ENCODE measurements around the gene NCK2. TPM values are rescaled to one million over a fixed set of nuclear protein-coding genes. Genes with fewer than 3 reads are reported as not detected.

The NCK2 gene
- total and polyA plus RNA-seq, 2 donors, result 14.5 to 31.4 TPM

DNA sequence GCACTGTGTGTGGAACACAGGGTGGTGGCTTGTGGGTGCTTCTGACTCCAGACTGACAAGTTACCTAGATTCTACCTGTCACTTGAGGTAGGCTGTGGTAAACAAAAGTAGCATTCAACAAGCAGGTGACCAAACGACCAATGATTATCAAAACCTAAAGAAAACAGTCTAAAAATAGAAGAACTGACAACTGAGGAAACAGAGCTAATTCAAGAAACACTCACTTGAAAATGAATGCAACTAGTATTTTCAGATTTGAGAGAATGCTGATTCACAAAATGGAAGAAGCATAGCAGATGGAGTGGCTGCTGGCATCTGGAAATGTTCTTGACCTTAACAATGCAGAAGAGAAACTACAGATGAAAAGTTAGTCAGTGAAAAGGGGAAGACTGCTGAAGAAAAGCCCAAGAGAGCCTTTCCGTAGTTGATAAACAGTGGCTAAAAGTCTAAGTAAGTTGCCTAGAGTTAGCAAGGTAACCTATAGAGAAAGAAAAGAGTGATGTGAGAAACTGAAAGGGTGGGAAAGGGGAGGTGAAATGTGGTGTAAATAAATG, 170.4 kb downstream of the NCK2 start:
- DNase-seq (ENCODE audit: low read depth in 6 of 9, low spot score in 9 of 9), result no peak
- Histone ChIP-seq H3K36me3 (ENCODE audit: control insufficient read depth in 2 of 2, insufficient read depth in 2 of 2, low read length in 1 of 2) (no peaks in the 10 kb centered on the region), H3K9me3 (ENCODE audit: control insufficient read depth in 2 of 2, insufficient read depth in 1 of 2, low read length in 1 of 2) (peaks cover 0 to 13% of the 10 kb centered on the region in 2 donors), H3K27ac (ENCODE audit: low read depth in 1 of 2, low read length in 1 of 2) (no peak overlapping the region), H3K4me1 (ENCODE audit: control insufficient read depth in 2 of 2, insufficient read depth in 2 of 2, low read length in 2 of 2) (peaks cover 3 to 15% of the 10 kb centered on the region in 2 donors), H3K4me3 (ENCODE audit: low read length in 2 of 2) (no peak overlapping the region), H3K27me3 (ENCODE audit: control insufficient read depth in 2 of 2, insufficient read depth in 1 of 2, low read length in 1 of 2) (no peaks in the 10 kb centered on the region)
- WGBS, result 97% methylated on average over 2 of the region's 2 CpGs

DNA sequence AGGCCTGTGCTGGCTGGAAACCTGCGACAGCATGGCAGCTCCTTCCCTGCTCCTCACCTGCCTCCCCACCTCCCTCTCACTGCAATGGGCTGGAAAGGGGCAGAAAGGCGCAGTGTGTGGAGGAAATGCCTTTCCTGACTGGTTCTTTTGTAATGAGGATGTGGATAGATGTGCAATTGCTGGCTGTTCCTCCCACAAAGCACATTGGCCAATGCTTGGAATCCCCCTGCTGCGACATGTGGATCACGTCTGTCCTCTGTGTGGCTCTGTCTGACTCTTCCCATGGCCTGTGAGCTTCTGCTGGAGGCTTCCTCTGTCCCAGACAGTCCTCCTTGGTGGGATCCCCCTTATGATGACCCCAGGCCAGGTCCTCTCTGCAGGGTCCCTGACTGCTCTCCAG, 172.5 kb downstream of the NCK2 start:
- Histone ChIP-seq H3K4me1 (ENCODE audit: control insufficient read depth in 2 of 2, insufficient read depth in 2 of 2, low read length in 2 of 2) (peaks cover 3 to 15% of the 10 kb centered on the region in 2 donors), H3K36me3 (ENCODE audit: control insufficient read depth in 2 of 2, insufficient read depth in 2 of 2, low read length in 1 of 2) (no peaks in the 10 kb centered on the region), H3K27me3 (ENCODE audit: control insufficient read depth in 2 of 2, insufficient read depth in 1 of 2, low read length in 1 of 2) (no peaks in the 10 kb centered on the region), H3K4me3 (ENCODE audit: low read length in 2 of 2) (no peak overlapping the region), H3K27ac (ENCODE audit: low read depth in 1 of 2, low read length in 1 of 2) (no peak overlapping the region), H3K9me3 (ENCODE audit: control insufficient read depth in 2 of 2, insufficient read depth in 1 of 2, low read length in 1 of 2) (peaks cover 0 to 13% of the 10 kb centered on the region in 2 donors)
- 97% methylated on average over 4 of the region's 4 CpGs for WGBS
- no peak for DNase-seq (ENCODE audit: low read depth in 6 of 9, low spot score in 9 of 9)

DNA sequence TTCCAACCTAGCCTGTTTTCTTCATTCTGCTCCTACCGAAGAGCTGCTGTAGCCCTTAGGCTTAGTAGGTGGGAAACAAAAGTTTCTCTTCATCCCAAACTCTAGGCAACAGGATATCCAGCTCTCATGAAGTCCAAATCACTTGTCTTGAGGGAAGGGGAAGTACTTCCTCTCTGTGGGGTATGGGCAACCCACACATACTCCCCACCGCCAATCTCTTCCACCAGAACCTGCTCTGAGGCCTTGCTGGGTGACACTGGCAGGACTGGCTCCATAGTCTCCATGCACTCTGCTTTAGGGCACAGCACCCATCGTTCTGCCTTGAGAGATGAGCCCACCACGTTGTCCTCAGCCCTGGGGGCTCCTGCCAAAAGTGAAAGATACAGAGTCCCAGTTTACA, 173.0 kb downstream of the NCK2 start:
- Histone ChIP-seq H3K9me3 (ENCODE audit: control insufficient read depth in 2 of 2, insufficient read depth in 1 of 2, low read length in 1 of 2) (peaks cover 0 to 13% of the 10 kb centered on the region in 2 donors), H3K4me3 (ENCODE audit: low read length in 2 of 2) (no peak overlapping the region), H3K36me3 (ENCODE audit: control insufficient read depth in 2 of 2, insufficient read depth in 2 of 2, low read length in 1 of 2) (no peaks in the 10 kb centered on the region), H3K27ac (ENCODE audit: low read depth in 1 of 2, low read length in 1 of 2) (no peak overlapping the region), H3K27me3 (ENCODE audit: control insufficient read depth in 2 of 2, insufficient read depth in 1 of 2, low read length in 1 of 2) (no peaks in the 10 kb centered on the region), H3K4me1 (ENCODE audit: control insufficient read depth in 2 of 2, insufficient read depth in 2 of 2, low read length in 2 of 2) (peaks cover 3 to 15% of the 10 kb centered on the region in 2 donors)
- no peak for DNase-seq (ENCODE audit: low read depth in 6 of 9, low spot score in 9 of 9)
- 93% methylated on average over 4 of the region's 4 CpGs for WGBS

GRCh38 chr2:105919191-105919811, 174.6 kb downstream of the NCK2 start:
- WGBS, result 96% methylated on average over 3 of the region's 3 CpGs
- peaks cover 3 to 15% of the 10 kb centered on the region in 2 donors for H3K4me1 ChIP-seq (ENCODE audit: control insufficient read depth in 2 of 2, insufficient read depth in 2 of 2, low read length in 2 of 2)
- DNase-seq (ENCODE audit: low read depth in 6 of 9, low spot score in 9 of 9), result no peak
- no peaks in the 10 kb centered on the region for H3K27me3 ChIP-seq (ENCODE audit: control insufficient read depth in 2 of 2, insufficient read depth in 1 of 2, low read length in 1 of 2)
- H3K36me3 ChIP-seq (ENCODE audit: control insufficient read depth in 2 of 2, insufficient read depth in 2 of 2, low read length in 1 of 2), result no peaks in the 10 kb centered on the region
- no peak overlapping the region for H3K27ac ChIP-seq (ENCODE audit: low read depth in 1 of 2, low read length in 1 of 2)
- H3K4me3 ChIP-seq (ENCODE audit: low read length in 2 of 2), result no peak overlapping the region
- H3K9me3 ChIP-seq (ENCODE audit: control insufficient read depth in 2 of 2, insufficient read depth in 1 of 2, low read length in 1 of 2), result peaks cover 0 to 4% of the 10 kb centered on the region in 2 donors

DNA sequence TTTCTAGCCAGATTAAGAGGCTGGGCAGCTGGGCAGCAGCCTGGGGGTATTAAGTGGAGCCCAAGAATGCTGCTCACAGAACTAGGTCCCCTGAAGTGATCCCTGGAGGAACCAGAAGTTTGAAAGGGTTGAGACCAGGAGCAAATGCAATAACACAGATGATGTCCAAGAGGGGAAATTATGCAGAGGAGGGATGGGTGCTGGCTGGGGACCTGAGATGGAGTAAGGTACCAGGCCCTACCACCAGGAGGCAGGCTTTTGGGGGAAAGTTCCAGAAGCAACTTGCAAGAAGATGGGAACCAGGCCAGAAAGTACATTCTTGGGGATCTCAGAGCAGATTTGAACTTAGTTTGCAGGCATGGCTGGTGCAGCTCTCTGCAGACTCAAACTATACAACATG, 175.1 kb downstream of the NCK2 start:
- Histone ChIP-seq H3K4me3 (ENCODE audit: low read length in 2 of 2) (no peak overlapping the region), H3K27ac (ENCODE audit: low read depth in 1 of 2, low read length in 1 of 2) (no peak overlapping the region)
- peak in 5 of 9 donors; percentile 40 to 66 (median 43) for DNase-seq (ENCODE audit: low read depth in 6 of 9, low spot score in 9 of 9)

DNA sequence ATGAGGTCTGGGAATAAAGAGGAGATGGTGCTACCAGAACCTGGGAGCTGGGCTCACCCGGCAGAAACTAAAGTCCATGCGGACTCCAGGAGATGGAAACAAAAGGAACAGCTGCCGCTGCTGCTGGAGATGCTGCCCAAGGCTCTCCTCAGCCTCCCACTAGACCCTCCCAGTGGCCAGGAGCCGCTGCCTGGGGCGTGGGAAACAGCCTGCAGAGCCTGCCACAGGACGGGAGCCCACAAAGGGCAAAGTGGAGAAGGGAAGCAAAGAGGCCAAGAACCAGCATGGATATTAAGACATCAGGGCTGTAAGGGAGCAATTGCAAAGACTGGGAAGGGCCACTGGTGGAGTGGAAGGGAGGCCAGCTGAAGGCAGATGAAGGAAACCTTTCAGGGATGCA, 179.6 kb downstream of the NCK2 start:
- WGBS, result 97% methylated on average over 6 of the region's 6 CpGs
- H3K9me3 ChIP-seq (ENCODE audit: control insufficient read depth in 2 of 2, insufficient read depth in 1 of 2, low read length in 1 of 2), result peaks cover 0 to 2% of the 10 kb centered on the region in 2 donors
- no peak overlapping the region for H3K27ac ChIP-seq (ENCODE audit: low read depth in 1 of 2, low read length in 1 of 2)
- peaks cover 4 to 32% of the 10 kb centered on the region in 2 donors for H3K4me1 ChIP-seq (ENCODE audit: control insufficient read depth in 2 of 2, insufficient read depth in 2 of 2, low read length in 2 of 2)
- H3K27me3 ChIP-seq (ENCODE audit: control insufficient read depth in 2 of 2, insufficient read depth in 1 of 2, low read length in 1 of 2), result no peaks in the 10 kb centered on the region
- no peak overlapping the region for H3K4me3 ChIP-seq (ENCODE audit: low read length in 2 of 2)
- H3K36me3 ChIP-seq (ENCODE audit: control insufficient read depth in 2 of 2, insufficient read depth in 2 of 2, low read length in 1 of 2), result no peaks in the 10 kb centered on the region
- DNase-seq (ENCODE audit: low read depth in 6 of 9, low spot score in 9 of 9), result no peak

More for the DNA sequence above, 175.1 kb downstream of the NCK2 start:
- peaks cover 3 to 15% of the 10 kb centered on the region in 2 donors for H3K4me1 ChIP-seq (ENCODE audit: control insufficient read depth in 2 of 2, insufficient read depth in 2 of 2, low read length in 2 of 2)
- H3K27me3 ChIP-seq (ENCODE audit: control insufficient read depth in 2 of 2, insufficient read depth in 1 of 2, low read length in 1 of 2), result no peaks in the 10 kb centered on the region
- peaks cover 0 to under 1% of the 10 kb centered on the region in 2 donors for H3K9me3 ChIP-seq (ENCODE audit: control insufficient read depth in 2 of 2, insufficient read depth in 1 of 2, low read length in 1 of 2)
- H3K36me3 ChIP-seq (ENCODE audit: control insufficient read depth in 2 of 2, insufficient read depth in 2 of 2, low read length in 1 of 2), result no peaks in the 10 kb centered on the region

DNA sequence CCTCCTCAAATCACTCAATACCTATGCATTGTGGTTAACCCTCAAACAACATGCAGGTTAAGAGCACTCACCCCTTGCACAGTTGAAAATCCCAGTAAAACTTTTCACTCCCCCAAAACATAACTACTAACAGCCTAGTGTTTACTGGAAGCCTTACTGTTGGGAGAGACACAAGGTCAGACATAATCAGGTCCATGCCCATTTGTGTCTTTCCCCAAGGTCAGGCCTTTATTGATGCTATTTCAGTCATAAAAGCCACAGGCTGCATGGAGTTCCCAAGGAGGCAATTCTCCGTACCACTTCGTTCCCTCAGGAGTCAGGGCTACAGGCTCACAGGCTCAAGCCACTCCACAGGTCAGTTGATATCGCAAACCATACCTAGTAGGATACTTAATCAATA, 180.2 kb downstream of the NCK2 start:
- H3K27ac ChIP-seq (ENCODE audit: low read depth in 1 of 2, low read length in 1 of 2), result no peak overlapping the region
- H3K4me3 ChIP-seq (ENCODE audit: low read length in 2 of 2), result no peak overlapping the region
- DNase-seq (ENCODE audit: low read depth in 6 of 9, low spot score in 9 of 9), result no peak
- H3K4me1 ChIP-seq (ENCODE audit: control insufficient read depth in 2 of 2, insufficient read depth in 2 of 2, low read length in 2 of 2), result peaks cover 9 to 30% of the 10 kb centered on the region in 2 donors
- H3K9me3 ChIP-seq (ENCODE audit: control insufficient read depth in 2 of 2, insufficient read depth in 1 of 2, low read length in 1 of 2), result peaks cover 0 to 6% of the 10 kb centered on the region in 2 donors
- no peaks in the 10 kb centered on the region for H3K27me3 ChIP-seq (ENCODE audit: control insufficient read depth in 2 of 2, insufficient read depth in 1 of 2, low read length in 1 of 2)
- H3K36me3 ChIP-seq (ENCODE audit: control insufficient read depth in 2 of 2, insufficient read depth in 2 of 2, low read length in 1 of 2), result no peaks in the 10 kb centered on the region
- 100% methylated on average over 3 of the region's 3 CpGs for WGBS

GRCh38 chr2:105925390-105925789, 180.7 kb downstream of the NCK2 start:
- no peak overlapping the region for H3K4me3 ChIP-seq (ENCODE audit: low read length in 2 of 2)
- H3K4me1 ChIP-seq (ENCODE audit: control insufficient read depth in 2 of 2, insufficient read depth in 2 of 2, low read length in 2 of 2), result peaks cover 9 to 35% of the 10 kb centered on the region in 2 donors
- no peak overlapping the region for H3K27ac ChIP-seq (ENCODE audit: low read depth in 1 of 2, low read length in 1 of 2)
- H3K27me3 ChIP-seq (ENCODE audit: control insufficient read depth in 2 of 2, insufficient read depth in 1 of 2, low read length in 1 of 2), result no peaks in the 10 kb centered on the region
- 97% methylated on average over 6 of the region's 6 CpGs for WGBS
- H3K9me3 ChIP-seq (ENCODE audit: control insufficient read depth in 2 of 2, insufficient read depth in 1 of 2, low read length in 1 of 2), result peaks cover 0 to 6% of the 10 kb centered on the region in 2 donors
- no peak for DNase-seq (ENCODE audit: low read depth in 6 of 9, low spot score in 9 of 9)
- H3K36me3 ChIP-seq (ENCODE audit: control insufficient read depth in 2 of 2, insufficient read depth in 2 of 2, low read length in 1 of 2), result no peaks in the 10 kb centered on the region

GRCh38 chr2:105926960-105927678, 182.4 kb downstream of the NCK2 start:
- Histone ChIP-seq H3K36me3 (ENCODE audit: control insufficient read depth in 2 of 2, insufficient read depth in 2 of 2, low read length in 1 of 2) (no peaks in the 10 kb centered on the region), H3K27me3 (ENCODE audit: control insufficient read depth in 2 of 2, insufficient read depth in 1 of 2, low read length in 1 of 2) (no peaks in the 10 kb centered on the region), H3K27ac (ENCODE audit: low read depth in 1 of 2, low read length in 1 of 2) (peak overlapping the region; percentile 1 to 61), H3K4me3 (ENCODE audit: low read length in 2 of 2) (no peak overlapping the region), H3K4me1 (ENCODE audit: control insufficient read depth in 2 of 2, insufficient read depth in 2 of 2, low read length in 2 of 2) (peaks cover 9 to 38% of the 10 kb centered on the region in 2 donors), H3K9me3 (ENCODE audit: control insufficient read depth in 2 of 2, insufficient read depth in 1 of 2, low read length in 1 of 2) (peaks cover 0 to 6% of the 10 kb centered on the region in 2 donors)
- 89% methylated on average over 3 of the region's 3 CpGs for WGBS
- DNase-seq (ENCODE audit: low read depth in 6 of 9, low spot score in 9 of 9), result peak in 5 of 9 donors; percentile 29 to 74 (median 38)

All from thymus (tissue), 11 donors.